HG02943 (cell line): ENCODE results near the gene ERRFI1.
"Not testable (repeated sequence)": the region's sequence is repeated elsewhere in the genome, so short reads cannot be mapped to it uniquely, and the experiment has no call there.

Experiments used
- ATAC-seq: cut with Tn5 transposase; IDR thresholded peaks from one replicate; pipeline ENCODE4 v1.9.1; 2021; ENCODE audit warnings: mild to moderate bottlenecking, low read depth, moderate library complexity; ENCODE audit not compliant: unreplicated experiment

The ERRFI1 gene

GRCh38 chr1:7983086-7983778, 42.9 kb downstream of the ERRFI1 start:
- no peak for ATAC-seq

DNA sequence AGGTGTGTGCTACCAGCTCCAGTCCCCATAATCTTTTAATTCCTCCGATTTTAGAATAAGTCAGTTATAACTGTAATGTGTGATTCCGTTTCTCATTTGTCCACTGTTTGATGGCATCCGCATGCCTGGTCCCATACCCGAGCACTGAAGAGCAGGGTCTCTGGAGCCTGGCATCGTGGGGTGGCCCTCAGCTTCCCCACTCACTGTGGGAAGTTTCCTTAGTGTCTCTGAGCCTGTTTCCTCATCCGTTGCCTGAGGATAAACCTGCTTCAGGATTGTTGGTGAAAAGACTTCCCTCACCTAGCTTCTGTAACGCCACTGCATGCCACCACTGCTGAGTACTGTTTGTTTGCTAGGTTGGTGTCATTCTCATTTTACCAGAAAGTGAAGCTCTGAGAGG, 45.1 kb downstream of the ERRFI1 start:
- no peak for ATAC-seq

- ATAC-seq = no peak
These were observed 50.8 kb downstream of the ERRFI1 start for GRCh38 chr1:7975212-7975865.

DNA sequence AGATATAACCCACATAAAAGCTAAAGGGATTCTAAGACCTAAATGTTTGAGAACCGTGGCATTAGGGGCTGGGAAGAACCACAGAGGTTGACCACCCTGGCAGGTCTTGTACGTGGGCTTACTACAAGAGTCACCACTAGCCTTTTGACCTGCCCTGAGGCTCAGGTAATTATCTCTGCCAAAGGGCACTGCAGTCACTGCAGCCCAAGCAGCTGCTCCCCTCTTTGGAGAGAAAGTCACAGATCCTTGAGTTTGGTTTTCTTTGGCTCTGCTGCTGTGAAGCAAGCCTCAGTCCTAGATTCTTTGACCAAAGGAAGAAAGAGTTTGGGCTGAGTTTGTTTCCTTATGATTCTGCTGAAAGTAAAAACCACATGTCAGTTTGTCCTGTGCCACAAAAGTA, 53.0 kb downstream of the ERRFI1 start:
- ATAC-seq = no peak

DNA sequence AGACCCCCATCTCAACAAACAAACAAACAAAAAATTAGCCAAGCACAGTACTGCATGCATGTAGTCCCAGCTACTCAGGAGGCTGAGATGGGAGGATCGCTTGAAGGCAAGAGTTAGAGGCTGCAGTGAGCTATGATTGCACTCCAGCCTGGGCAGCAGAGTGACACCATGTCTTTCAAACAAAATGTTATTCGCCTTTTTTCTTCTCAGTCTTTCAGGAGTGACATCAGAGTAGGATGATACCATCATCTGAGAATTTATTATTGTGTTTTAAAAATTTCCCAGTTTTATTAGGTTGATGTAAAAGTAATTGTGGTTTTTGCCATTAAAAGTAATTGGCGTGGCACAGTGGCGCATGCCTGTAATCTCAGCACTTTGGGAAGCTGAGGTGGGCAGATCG, 53.8 kb downstream of the ERRFI1 start:
- no peak for ATAC-seq

DNA sequence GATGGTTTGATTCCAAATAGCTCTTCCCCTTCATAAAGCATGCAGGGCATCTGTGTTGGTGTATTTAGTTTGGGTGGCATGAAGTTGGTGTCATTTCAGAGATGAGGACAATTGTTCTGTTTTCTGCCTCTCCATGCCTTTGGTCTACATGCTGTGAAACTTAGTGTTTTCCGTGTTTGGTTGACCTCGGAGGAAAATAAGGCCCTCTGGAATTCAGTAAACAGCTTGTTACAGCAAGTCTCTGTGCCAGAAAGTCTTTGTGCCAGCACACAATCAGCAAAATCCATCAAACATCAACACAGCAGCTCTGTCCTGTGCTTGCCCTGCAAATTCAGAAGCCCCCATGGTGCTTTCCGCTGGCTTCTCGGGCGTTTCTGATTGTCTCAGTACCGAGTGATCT, 55.1 kb downstream of the ERRFI1 start:
- no peak for ATAC-seq

- no peak for ATAC-seq
These were observed 55.9 kb downstream of the ERRFI1 start for GRCh38 chr1:7970246-7970645.

GRCh38 chr1:7967651-7968050, 58.5 kb downstream of the ERRFI1 start:
- no peak for ATAC-seq

DNA sequence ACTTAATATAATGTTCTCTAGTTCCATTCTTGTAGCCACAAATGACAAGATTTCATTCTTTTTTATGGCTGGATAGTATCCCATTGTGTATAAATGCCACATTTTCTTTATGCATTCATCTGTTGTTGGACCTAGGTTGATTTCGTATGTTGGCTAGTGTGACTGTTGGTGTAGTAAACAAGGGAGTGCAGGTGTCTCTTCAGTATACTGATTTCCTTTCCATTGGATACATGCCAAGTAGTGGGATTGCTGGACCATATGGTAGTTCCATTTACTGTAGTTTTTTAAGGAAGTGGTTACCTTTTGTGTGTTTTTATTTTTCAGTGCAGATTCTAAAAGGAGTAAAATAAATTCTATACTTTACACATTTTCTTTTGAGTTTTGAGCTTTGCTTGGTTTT, 58.9 kb downstream of the ERRFI1 start:
- ATAC-seq = no peak

DNA sequence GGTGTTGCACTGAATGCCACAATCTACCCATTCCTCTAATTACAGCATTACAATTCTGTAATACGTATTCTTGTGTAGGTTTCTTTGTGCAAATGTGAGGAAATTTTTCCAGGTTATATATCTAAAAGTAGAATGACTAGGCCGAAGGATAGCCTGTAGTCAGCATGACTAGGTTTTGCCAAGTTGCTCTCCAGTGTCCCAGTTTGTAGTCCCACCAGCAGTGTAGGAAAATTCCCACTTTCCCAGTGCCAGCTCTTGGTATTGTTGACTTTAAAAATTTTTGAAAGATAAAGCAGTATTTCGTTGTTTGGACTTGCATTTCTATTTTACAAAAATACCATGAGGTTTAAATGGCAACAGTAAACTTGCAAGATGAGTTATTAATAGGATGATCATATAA, 61.6 kb downstream of the ERRFI1 start:
- no peak for ATAC-seq

DNA sequence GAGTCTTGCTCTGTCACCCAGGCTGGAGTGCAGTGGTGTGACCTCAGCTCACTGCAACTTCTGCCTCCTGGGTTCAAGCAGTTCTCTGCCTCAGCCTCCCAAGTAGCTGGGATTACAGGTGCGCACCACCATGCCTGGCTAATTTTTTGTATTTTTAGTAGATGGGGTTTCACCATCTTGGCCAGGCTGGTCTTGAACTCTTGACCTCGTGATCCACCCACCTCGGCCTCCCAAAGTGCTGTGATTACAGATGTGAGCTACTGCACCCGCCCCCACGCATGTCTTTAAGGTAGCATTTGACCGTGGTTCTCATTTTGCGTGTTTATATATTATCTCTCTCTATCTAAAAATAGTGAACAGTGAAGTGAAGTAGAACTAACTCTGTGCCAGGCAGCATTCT, 62.3 kb downstream of the ERRFI1 start:
- ATAC-seq = not testable (repeated sequence)

DNA sequence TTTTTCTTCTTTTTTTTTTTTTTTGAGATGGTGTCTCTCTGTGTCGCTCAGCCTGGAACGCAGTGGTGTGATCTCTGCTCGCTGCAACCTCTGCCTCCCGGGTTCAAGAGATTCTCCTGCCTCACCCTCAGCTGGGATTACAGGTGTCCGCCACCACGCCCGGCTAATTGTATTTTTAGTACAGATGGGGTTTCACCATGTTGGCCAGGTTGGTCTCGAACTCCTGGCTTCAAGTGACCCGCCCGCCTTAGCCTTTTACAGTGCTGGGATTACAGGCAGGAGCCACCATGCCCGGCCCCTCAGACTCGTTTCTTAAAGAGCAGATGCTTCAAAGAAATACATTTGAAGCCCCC, 62.8 kb downstream of the ERRFI1 start:
- not testable (repeated sequence) for ATAC-seq

DNA sequence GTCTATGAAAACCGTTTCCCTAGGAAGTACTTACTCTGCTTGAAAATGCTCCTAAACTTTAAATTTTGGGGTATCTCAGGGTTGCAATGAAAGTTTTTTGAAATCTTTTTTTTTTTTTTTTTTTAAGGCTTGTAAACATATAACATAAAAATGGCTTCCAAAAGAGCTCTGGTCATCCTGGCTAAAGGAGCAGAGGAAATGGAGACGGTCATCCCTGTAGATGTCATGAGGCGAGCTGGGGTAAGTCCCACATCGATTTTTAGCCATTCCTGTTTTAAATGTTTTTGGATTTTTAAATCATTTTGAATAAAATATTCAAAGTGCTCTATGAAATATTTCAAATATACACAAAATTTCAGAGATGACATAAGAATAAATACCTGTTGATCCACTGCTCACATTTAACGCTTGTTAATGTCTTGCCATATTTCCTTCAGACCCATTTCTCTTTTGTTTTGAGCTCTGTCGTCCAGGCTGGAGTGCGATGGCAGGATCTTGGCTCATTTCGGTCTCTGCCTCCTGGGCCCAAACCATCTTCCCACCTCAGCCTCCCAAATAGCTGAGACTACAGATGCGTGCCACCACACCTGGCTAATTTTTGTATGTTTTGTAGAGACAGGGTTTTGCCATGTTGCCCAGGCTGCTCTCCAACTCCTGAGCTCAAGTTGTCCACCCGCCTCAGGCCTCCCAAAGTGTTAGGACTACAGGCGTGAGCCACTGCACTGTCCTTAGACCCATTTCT, 63.3 kb downstream of the ERRFI1 start:
- no peak for ATAC-seq

DNA sequence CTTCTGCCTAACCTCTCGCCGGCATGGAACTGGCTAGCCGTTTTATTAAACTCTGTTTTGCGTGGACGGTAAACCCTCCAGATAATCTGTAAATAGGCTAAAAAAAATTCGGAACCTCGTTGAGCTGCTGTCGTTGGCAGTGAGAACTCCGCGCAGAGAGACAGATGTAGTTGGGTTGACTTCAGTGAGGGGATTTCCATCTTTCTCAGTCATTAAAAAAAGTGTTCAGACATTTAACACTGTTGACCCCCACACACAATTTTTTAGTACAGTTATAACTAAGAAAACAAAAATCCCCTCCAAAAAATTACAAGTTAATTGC, 64.1 kb downstream of the ERRFI1 start:
- ATAC-seq = peak; percentile 10
